Astrocyte (in vitro differentiated cells and primary cell): ENCODE results near the gene GNAS-AS1.

Source experiments
- EZH2 ChIP-seq: IDR thresholded peaks from 2 replicates; pipeline ENCODE4 v1.6.1; 2012; ENCODE audit warnings: mild to moderate bottlenecking, low read length, inconsistent platforms; ENCODE audit not compliant: insufficient read depth
- TF ChIP-seq, protein P1 (sequence below): IDR thresholded peaks from 2 replicates; pipeline ENCODE4 v1.5.1; 2011; ENCODE audit warnings: low read depth, mild to moderate bottlenecking, inconsistent platforms, low read length, moderate library complexity; ENCODE audit not compliant: insufficient read depth

GRCh38 chr20:58824843-58825242, 25.9 kb downstream of the GNAS-AS1 start:
- TF ChIP-seq, protein P1, sequence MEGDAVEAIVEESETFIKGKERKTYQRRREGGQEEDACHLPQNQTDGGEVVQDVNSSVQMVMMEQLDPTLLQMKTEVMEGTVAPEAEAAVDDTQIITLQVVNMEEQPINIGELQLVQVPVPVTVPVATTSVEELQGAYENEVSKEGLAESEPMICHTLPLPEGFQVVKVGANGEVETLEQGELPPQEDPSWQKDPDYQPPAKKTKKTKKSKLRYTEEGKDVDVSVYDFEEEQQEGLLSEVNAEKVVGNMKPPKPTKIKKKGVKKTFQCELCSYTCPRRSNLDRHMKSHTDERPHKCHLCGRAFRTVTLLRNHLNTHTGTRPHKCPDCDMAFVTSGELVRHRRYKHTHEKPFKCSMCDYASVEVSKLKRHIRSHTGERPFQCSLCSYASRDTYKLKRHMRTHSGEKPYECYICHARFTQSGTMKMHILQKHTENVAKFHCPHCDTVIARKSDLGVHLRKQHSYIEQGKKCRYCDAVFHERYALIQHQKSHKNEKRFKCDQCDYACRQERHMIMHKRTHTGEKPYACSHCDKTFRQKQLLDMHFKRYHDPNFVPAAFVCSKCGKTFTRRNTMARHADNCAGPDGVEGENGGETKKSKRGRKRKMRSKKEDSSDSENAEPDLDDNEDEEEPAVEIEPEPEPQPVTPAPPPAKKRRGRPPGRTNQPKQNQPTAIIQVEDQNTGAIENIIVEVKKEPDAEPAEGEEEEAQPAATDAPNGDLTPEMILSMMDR, result no peak
- TF ChIP-seq EZH2, result no peak
